ENCODE data around the gene HGD. TPM values are rescaled to one million over a fixed set of nuclear protein-coding genes. Genes with fewer than 3 reads are reported as not detected.

The HGD gene
- total and polyA plus RNA-seq, 2 of the 13 experiments (the other 11 are each of a cell fraction or from before 2014, with no cell fraction given) = 265 to 398 TPM

DNA sequence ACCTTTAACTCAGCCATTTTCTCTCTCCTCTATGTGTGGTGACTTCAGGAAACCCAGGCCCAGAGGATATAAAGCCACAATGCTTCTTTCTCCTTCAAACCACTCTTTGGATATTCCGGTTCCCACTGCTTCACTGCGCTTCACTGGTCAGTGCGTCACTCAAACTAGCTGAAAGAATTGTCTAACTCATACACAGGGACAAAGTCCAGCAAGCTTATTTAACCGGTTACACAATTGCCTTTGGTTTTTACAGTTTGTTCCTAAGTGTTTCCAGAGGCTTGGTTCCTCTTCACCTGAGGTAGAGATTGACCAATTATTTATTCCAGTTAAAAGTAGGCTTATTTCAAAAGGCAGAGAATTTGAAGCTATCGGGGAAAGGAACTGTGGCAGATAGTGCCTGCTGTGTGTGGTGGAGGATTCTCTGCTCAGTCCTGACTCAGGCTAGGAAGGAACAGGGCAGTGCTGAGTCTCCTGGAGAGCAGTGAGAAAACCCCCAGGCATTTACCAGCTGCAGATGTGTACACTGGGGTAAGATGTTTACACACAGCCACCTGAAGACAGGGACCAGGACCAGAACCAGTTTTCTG, at the start of gene HGD (continued):
- TF ChIP-seq ZNF460 (CRISPR knock-in tag; IDR thresholded peaks at IDR 0.05; ENCODE audit: borderline replicate concordance) = no peak
- peak; percentile 89; the same call in 1 of the 2 replicates for TF ChIP-seq ZFP1 (CRISPR knock-in tag; IDR thresholded peaks at IDR 0.05)
- no peak for TF ChIP-seq ZNF703 (CRISPR knock-in tag; IDR thresholded peaks at IDR 0.05; ENCODE audit: borderline replicate concordance)
- peak; percentile 64 for TF ChIP-seq FOXP4 (CRISPR knock-in tag; IDR thresholded peaks at IDR 0.05)
- TF ChIP-seq, protein P1, sequence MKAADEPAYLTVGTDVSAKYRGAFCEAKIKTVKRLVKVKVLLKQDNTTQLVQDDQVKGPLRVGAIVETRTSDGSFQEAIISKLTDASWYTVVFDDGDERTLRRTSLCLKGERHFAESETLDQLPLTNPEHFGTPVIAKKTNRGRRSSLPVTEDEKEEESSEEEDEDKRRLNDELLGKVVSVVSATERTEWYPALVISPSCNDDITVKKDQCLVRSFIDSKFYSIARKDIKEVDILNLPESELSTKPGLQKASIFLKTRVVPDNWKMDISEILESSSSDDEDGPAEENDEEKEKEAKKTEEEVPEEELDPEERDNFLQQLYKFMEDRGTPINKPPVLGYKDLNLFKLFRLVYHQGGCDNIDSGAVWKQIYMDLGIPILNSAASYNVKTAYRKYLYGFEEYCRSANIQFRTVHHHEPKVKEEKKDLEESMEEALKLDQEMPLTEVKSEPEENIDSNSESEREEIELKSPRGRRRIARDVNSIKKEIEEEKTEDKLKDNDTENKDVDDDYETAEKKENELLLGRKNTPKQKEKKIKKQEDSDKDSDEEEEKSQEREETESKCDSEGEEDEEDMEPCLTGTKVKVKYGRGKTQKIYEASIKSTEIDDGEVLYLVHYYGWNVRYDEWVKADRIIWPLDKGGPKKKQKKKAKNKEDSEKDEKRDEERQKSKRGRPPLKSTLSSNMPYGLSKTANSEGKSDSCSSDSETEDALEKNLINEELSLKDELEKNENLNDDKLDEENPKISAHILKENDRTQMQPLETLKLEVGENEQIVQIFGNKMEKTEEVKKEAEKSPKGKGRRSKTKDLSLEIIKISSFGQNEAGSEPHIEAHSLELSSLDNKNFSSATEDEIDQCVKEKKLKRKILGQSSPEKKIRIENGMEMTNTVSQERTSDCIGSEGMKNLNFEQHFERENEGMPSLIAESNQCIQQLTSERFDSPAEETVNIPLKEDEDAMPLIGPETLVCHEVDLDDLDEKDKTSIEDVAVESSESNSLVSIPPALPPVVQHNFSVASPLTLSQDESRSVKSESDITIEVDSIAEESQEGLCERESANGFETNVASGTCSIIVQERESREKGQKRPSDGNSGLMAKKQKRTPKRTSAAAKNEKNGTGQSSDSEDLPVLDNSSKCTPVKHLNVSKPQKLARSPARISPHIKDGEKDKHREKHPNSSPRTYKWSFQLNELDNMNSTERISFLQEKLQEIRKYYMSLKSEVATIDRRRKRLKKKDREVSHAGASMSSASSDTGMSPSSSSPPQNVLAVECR (CRISPR knock-in tag; IDR thresholded peaks at IDR 0.05; ENCODE audit: borderline replicate concordance) = peak; percentile 55; the same call in 1 of the 2 replicates
- TF ChIP-seq ESRRA (CRISPR knock-in tag; IDR thresholded peaks at IDR 0.05; ENCODE audit: low read depth) = no peak
- TF ChIP-seq RFXANK (CRISPR knock-in tag; IDR thresholded peaks at IDR 0.05) = no peak
- TF ChIP-seq HOMEZ (CRISPR knock-in tag; IDR thresholded peaks at IDR 0.05; ENCODE audit: low read depth) = peak; percentile 89
- peak; percentile 65; the same call in 1 of the 2 replicates for TF ChIP-seq TSC22D2 (CRISPR knock-in tag; IDR thresholded peaks at IDR 0.05; ENCODE audit: borderline replicate concordance)
- no peak for TF ChIP-seq ZZZ3 (CRISPR knock-in tag; IDR thresholded peaks at IDR 0.05; ENCODE audit: borderline replicate concordance)
- no peak for TF ChIP-seq ZKSCAN5 (CRISPR knock-in tag; IDR thresholded peaks at IDR 0.05)
- TF ChIP-seq ZNF547 (CRISPR knock-in tag; IDR thresholded peaks at IDR 0.05) = no peak
- peak; percentile 98 for TF ChIP-seq HNF4G (IDR thresholded peaks at IDR 0.05; ENCODE audit: borderline replicate concordance, low read depth, low read length)
- TF ChIP-seq HNF4G (CRISPR knock-in tag; IDR thresholded peaks at IDR 0.05; ENCODE audit: borderline replicate concordance, low read depth) = peak; percentile 89
- TF ChIP-seq KDM6A (CRISPR knock-in tag; IDR thresholded peaks at IDR 0.05; ENCODE audit: low read depth) = peak; percentile 61; the same call in 1 of the 2 replicates
- TF ChIP-seq, protein P2, sequence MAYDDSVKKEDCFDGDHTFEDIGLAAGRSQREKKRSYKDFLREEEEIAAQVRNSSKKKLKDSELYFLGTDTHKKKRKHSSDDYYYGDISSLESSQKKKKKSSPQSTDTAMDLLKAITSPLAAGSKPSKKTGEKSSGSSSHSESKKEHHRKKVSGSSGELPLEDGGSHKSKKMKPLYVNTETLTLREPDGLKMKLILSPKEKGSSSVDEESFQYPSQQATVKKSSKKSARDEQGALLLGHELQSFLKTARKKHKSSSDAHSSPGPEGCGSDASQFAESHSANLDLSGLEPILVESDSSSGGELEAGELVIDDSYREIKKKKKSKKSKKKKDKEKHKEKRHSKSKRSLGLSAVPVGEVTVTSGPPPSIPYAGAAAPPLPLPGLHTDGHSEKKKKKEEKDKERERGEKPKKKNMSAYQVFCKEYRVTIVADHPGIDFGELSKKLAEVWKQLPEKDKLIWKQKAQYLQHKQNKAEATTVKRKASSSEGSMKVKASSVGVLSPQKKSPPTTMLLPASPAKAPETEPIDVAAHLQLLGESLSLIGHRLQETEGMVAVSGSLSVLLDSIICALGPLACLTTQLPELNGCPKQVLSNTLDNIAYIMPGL (CRISPR knock-in tag; IDR thresholded peaks at IDR 0.05; ENCODE audit: borderline replicate concordance in 1 of 2, low read depth in 1 of 2) = 0 out of 4 replicates have a peak, but pooled peaks of 1 of the 2 experiments have one; percentile 65
- TF ChIP-seq CREB1 (IDR thresholded peaks at IDR 0.05) = peak; percentile 42
- TF ChIP-seq CREB1 (CRISPR knock-in tag; IDR thresholded peaks at IDR 0.05) = peak; percentile 87
- TF ChIP-seq KLF15 (CRISPR knock-in tag; IDR thresholded peaks at IDR 0.05; ENCODE audit: borderline replicate concordance) = no peak

Data from HepG2 (cell line).